ENCODE measurements around the gene SLC25A12. TPM values are rescaled to one million over a fixed set of nuclear protein-coding genes. Genes with fewer than 3 reads are reported as not detected.
A peak's percentile ranks its signal among the peaks of the same experiment; 100 is the strongest.

SLC25A12 gene
- polyA plus RNA-seq, 1 of the 3 experiments (the other 2 are of a cell fraction): 13.0 TPM

DNA sequence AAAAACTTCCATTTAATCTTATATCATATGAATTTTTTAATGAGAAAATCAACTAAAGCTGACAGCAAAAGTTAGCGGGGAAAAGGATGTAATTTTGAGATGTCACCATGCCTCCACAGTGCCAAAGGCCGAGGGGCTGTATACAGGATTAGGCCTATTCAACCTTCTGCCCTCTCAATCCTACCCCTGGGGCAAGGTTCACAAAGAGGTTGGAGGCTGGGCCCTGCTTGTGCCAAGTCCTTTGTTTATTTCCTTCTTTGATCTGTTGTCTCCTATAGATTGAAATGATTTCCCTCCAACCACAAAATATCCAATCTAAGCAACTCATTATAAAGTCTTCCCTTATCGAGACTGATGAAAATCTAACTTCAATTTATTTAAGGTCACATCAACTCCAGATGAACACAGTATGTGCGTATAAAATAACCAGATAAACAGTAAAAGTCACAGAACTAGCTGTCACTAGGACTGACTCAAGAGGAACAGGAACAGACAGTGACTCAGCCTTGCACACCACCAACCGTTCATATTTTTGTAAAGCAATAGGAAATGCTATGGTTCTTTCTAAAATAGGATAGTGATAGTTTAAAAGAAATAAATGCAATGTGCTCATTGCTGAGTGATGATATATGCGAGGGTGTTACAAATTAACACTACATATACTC is 95.8 kb downstream of the SLC25A12 start:
- H3K36me3 ChIP-seq (replicated peaks in 1 of 2; ENCODE audit: control insufficient read depth in 1 of 2, insufficient read depth in 2 of 2, low read length in 1 of 2): peaks cover 2 to 11% of the 10 kb centered on the region in 2 experiments
- 0 out of 2 replicates have a peak, but pooled peaks have one; percentile 13 for TF ChIP-seq JUND (IDR thresholded peaks at IDR 0.05)
- peak; percentile 48; the same call in 1 of the 2 replicates for TF ChIP-seq FOSL2 (IDR thresholded peaks at IDR 0.05; ENCODE audit: borderline replicate concordance, low read depth)
- TF ChIP-seq, protein P1, sequence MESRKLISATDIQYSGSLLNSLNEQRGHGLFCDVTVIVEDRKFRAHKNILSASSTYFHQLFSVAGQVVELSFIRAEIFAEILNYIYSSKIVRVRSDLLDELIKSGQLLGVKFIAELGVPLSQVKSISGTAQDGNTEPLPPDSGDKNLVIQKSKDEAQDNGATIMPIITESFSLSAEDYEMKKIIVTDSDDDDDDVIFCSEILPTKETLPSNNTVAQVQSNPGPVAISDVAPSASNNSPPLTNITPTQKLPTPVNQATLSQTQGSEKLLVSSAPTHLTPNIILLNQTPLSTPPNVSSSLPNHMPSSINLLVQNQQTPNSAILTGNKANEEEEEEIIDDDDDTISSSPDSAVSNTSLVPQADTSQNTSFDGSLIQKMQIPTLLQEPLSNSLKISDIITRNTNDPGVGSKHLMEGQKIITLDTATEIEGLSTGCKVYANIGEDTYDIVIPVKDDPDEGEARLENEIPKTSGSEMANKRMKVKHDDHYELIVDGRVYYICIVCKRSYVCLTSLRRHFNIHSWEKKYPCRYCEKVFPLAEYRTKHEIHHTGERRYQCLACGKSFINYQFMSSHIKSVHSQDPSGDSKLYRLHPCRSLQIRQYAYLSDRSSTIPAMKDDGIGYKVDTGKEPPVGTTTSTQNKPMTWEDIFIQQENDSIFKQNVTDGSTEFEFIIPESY (IDR thresholded peaks at IDR 0.05; ENCODE audit: borderline replicate concordance, low read depth): no peak
- TF ChIP-seq IRF3 (IDR thresholded peaks at IDR 0.05; ENCODE audit: low read depth, low read length): no peak
- no peaks in the 10 kb centered on the region for H4K20me1 ChIP-seq (ENCODE audit: insufficient read depth)
- H3K9me3 ChIP-seq: no peaks in the 10 kb centered on the region
- DNase-seq: no peak
- H3K79me2 ChIP-seq (ENCODE audit: insufficient read depth): no peaks in the 10 kb centered on the region
- no peak overlapping the region for H3K9ac ChIP-seq
- no peaks in the 10 kb centered on the region for H3K9me2 ChIP-seq
- peak overlapping the region in 1 of 2 experiments; percentile 52; a peak in 3 of 4 replicates for H3K27ac ChIP-seq (ENCODE audit: low read depth in 2 of 2, low read length in 1 of 2)
- H3K4me2 ChIP-seq: no peak overlapping the region
- 60% methylated on average over 6 of the region's 6 CpGs for WGBS (ENCODE audit: low lambda C conversion rate)
- H2AFZ ChIP-seq (ENCODE audit: low read depth): peak overlapping the region; percentile 33; the same call in 1 of the 2 replicates
- no peak overlapping the region for H3K4me3 ChIP-seq (ENCODE audit: low read depth in 2 of 2, low read length in 1 of 2)
- H3K27me3 ChIP-seq (ENCODE audit: insufficient read depth): no peaks in the 10 kb centered on the region
- peaks cover 0 to 4% of the 10 kb centered on the region in 2 experiments; a peak in 2 of 4 replicates for H3K4me1 ChIP-seq (ENCODE audit: control insufficient read depth in 1 of 2, insufficient read depth in 2 of 2, low read depth in 1 of 2, low read length in 1 of 2)
- CTCF ChIA-PET: interaction anchor here (0.7 to 2.9 kb wide), 4 partner anchors 13 to 329 kb away, joined by 3 to 14 read pairs (median 4); no protein-coding TSS in a partner anchor
- POLR2A ChIA-PET: no interaction called here
- peaks cover 3% of the 10 kb centered on the region for H3F3A ChIP-seq (replicated peaks; ENCODE audit: insufficient read depth)

DNA sequence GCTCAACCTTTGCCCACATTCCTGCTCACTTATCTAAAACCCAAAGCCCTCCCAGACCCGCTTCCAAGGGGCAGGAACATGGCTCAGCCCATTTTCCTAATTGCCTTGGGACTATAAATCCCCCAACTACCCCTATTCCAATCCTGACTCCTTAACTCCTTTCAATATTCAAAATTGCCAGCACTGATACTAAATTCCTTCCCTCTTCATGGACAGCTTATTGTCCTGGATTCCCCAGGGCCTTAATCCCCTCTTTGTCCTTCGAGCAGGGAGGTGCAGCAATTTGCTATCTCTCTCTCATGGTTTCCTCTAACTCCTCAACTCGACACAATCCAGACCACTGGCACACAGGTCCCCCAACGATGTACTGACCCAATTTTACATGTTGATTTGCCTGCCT is 99.1 kb downstream of the SLC25A12 start:
- no peak for DNase-seq
- POLR2A ChIA-PET: interaction anchor here (1.0 kb wide), 1 partner anchor 24 kb away, joined by 3 read pairs; no protein-coding TSS in a partner anchor
- CTCF ChIA-PET: interaction anchor here (0.7 to 2.0 kb wide), 5 partner anchors 9 to 332 kb away, joined by 3 to 4 read pairs (median 3); no protein-coding TSS in a partner anchor

More for the DNA sequence above, 99.1 kb downstream of the SLC25A12 start:
- H4K20me1 ChIP-seq (ENCODE audit: insufficient read depth): no peaks in the 10 kb centered on the region
- no peaks in the 10 kb centered on the region for H3K9me2 ChIP-seq
- no peak overlapping the region for H3K4me2 ChIP-seq
- peaks cover 3% of the 10 kb centered on the region for H3F3A ChIP-seq (replicated peaks; ENCODE audit: insufficient read depth)
- no peak overlapping the region for H2AFZ ChIP-seq (ENCODE audit: low read depth)
- H3K4me1 ChIP-seq (ENCODE audit: control insufficient read depth in 1 of 2, insufficient read depth in 2 of 2, low read depth in 1 of 2, low read length in 1 of 2): peaks cover 0 to 4% of the 10 kb centered on the region in 2 experiments; a peak in 2 of 4 replicates
- H3K9ac ChIP-seq: no peak overlapping the region
- no peaks in the 10 kb centered on the region for H3K27me3 ChIP-seq (ENCODE audit: insufficient read depth)
- no peak overlapping the region for H3K4me3 ChIP-seq (ENCODE audit: low read depth in 2 of 2, low read length in 1 of 2)
- H3K9me3 ChIP-seq: no peaks in the 10 kb centered on the region
- peaks cover 14 to 21% of the 10 kb centered on the region in 2 experiments for H3K36me3 ChIP-seq (replicated peaks in 1 of 2; ENCODE audit: control insufficient read depth in 1 of 2, insufficient read depth in 2 of 2, low read length in 1 of 2)
- WGBS (ENCODE audit: low lambda C conversion rate): 68% methylated on average over 4 of the region's 4 CpGs
- H3K27ac ChIP-seq (ENCODE audit: low read depth in 2 of 2, low read length in 1 of 2): no peak overlapping the region
- no peaks in the 10 kb centered on the region for H3K79me2 ChIP-seq (ENCODE audit: insufficient read depth)
- no peak for TF ChIP-seq USF2 (IDR thresholded peaks at IDR 0.05; ENCODE audit: borderline replicate concordance, low read depth, low read length)
- no peak for TF ChIP-seq SIN3A (IDR thresholded peaks at IDR 0.05; ENCODE audit: borderline replicate concordance, low read depth, low read length)
- TF ChIP-seq TEAD4 (IDR thresholded peaks at IDR 0.05; ENCODE audit: borderline replicate concordance, insufficient read depth): no peak
- TF ChIP-seq GATA2 (CRISPR knock-in tag; IDR thresholded peaks at IDR 0.05): no peak
- no peak for TF ChIP-seq NFIC (IDR thresholded peaks at IDR 0.05; ENCODE audit: borderline replicate concordance)
- no peak for TF ChIP-seq REST (IDR thresholded peaks at IDR 0.05; ENCODE audit: low read depth, low read length)
- no peak for TF ChIP-seq TAF1 (IDR thresholded peaks at IDR 0.05; ENCODE audit: borderline replicate concordance, low read depth, low read length)
